ENCODE results near the gene SH2D1B.

SH2D1B gene

DNA sequence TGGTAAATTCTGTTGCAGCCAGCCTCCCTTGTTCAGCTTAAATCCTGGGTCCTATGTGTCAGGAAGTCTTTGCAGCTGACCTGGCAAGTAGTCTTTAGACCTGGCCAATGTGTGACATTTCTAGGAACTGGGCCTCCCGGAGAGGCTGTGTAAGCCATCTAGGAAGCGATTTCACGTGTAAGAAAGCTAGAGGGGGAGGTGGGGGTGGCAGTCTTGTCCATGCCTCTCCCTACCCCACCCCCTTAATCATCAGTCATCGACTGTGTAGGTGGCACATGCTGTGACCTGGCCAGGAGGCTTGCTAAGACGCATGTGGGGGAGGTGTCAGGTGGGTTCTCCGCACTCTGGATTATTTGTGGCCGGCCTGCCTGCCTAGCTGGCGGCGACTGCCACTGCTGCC lies 22.0 kb downstream of the SH2D1B start:
- Histone ChIP-seq H4K8ac (ENCODE audit: low read depth, low read length) (no peak overlapping the region), H3K18ac (ENCODE audit: low read length) (peak overlapping the region; percentile 60), H3K4me3 (ENCODE audit: low read length in 2 of 2) (no peak overlapping the region), H2BK5ac (ENCODE audit: low read length) (peak overlapping the region; percentile 20), H3K14ac (ENCODE audit: low read length) (no peak overlapping the region), H3K4me2 (ENCODE audit: insufficient read depth, low read length, poor library complexity, severe bottlenecking) (no peak overlapping the region), H3K27ac (replicated peaks; ENCODE audit: low read length) (no peak overlapping the region), H2AFZ (ENCODE audit: low read length) (no peak overlapping the region), H4K91ac (ENCODE audit: low read depth, low read length, poor library complexity) (no peak overlapping the region), H2BK120ac (ENCODE audit: low read depth, low read length) (peak overlapping the region; percentile 13), H2BK12ac (ENCODE audit: low read length) (no peak overlapping the region), H2BK15ac (ENCODE audit: low read length) (peak overlapping the region; percentile 86), H3K23ac (ENCODE audit: low read depth, low read length, poor library complexity) (peak overlapping the region; percentile 80), H3K27me3 (ENCODE audit: control insufficient read depth in 3 of 3, insufficient read depth in 3 of 3, low read depth in 1 of 3, low read length in 3 of 3) (no peaks in the 10 kb centered on the region), H3K79me1 (ENCODE audit: low read depth, low read length) (no peaks in the 10 kb centered on the region), H3K4me1 (ENCODE audit: control insufficient read depth in 2 of 2, insufficient read depth in 1 of 2, low read depth in 1 of 2, low read length in 2 of 2) (peaks cover 22 to 31% of the 10 kb centered on the region in 2 donors), H3K9ac (ENCODE audit: low read depth, low read length, poor library complexity) (no peak overlapping the region), H3K9me3 (replicated peaks in 1 of 2; ENCODE audit: control insufficient read depth in 2 of 2, insufficient read depth in 1 of 2, low read depth in 1 of 2, low read length in 2 of 2) (no peaks in the 10 kb centered on the region), H3K4ac (ENCODE audit: low read length) (no peak overlapping the region), H2AK5ac (ENCODE audit: low read depth, low read length) (peak overlapping the region; percentile 16), H3K36me3 (replicated peaks in 1 of 2; ENCODE audit: control insufficient read depth in 2 of 2, insufficient read depth in 2 of 2, low read length in 2 of 2) (peaks cover 0 to 15% of the 10 kb centered on the region in 2 donors)
- WGBS, 2 donors (ENCODE audit: extremely low coverage in 2 of 2, insufficient read length in 2 of 2, insufficient replicate concordance in 1 of 2) = no CpG with 5 or more reads among the region's 9 CpGs
- no peak for DNase-seq (ENCODE audit: low spot score)

- Histone ChIP-seq H2BK12ac (ENCODE audit: low read length) (peak overlapping the region; percentile 46), H3K4me1 (ENCODE audit: control insufficient read depth in 2 of 2, insufficient read depth in 1 of 2, low read depth in 1 of 2, low read length in 2 of 2) (peaks cover 30 to 38% of the 10 kb centered on the region in 2 donors), H2AFZ (ENCODE audit: low read length) (peak overlapping the region; percentile 53), H3K4me2 (ENCODE audit: insufficient read depth, low read length, poor library complexity, severe bottlenecking) (no peak overlapping the region), H3K14ac (ENCODE audit: low read length) (no peak overlapping the region), H3K79me1 (ENCODE audit: low read depth, low read length) (no peaks in the 10 kb centered on the region), H3K9me3 (replicated peaks in 1 of 2; ENCODE audit: control insufficient read depth in 2 of 2, insufficient read depth in 1 of 2, low read depth in 1 of 2, low read length in 2 of 2) (no peaks in the 10 kb centered on the region), H4K91ac (ENCODE audit: low read depth, low read length, poor library complexity) (no peak overlapping the region), H3K4me3 (ENCODE audit: low read length in 2 of 2) (no peak overlapping the region), H2BK5ac (ENCODE audit: low read length) (peak overlapping the region; percentile 20), H3K4ac (ENCODE audit: low read length) (no peak overlapping the region), H3K27me3 (ENCODE audit: control insufficient read depth in 3 of 3, insufficient read depth in 3 of 3, low read depth in 1 of 3, low read length in 3 of 3) (no peaks in the 10 kb centered on the region), H3K23ac (ENCODE audit: low read depth, low read length, poor library complexity) (peak overlapping the region; percentile 36), H3K18ac (ENCODE audit: low read length) (peak overlapping the region; percentile 8), H2BK15ac (ENCODE audit: low read length) (peak overlapping the region; percentile 86), H3K36me3 (replicated peaks in 1 of 2; ENCODE audit: control insufficient read depth in 2 of 2, insufficient read depth in 2 of 2, low read length in 2 of 2) (peaks cover 0 to 16% of the 10 kb centered on the region in 2 donors), H2BK120ac (ENCODE audit: low read depth, low read length) (no peak overlapping the region), H3K9ac (ENCODE audit: low read depth, low read length, poor library complexity) (no peak overlapping the region), H2AK5ac (ENCODE audit: low read depth, low read length) (peak overlapping the region; percentile 16), H3K27ac (replicated peaks; ENCODE audit: low read length) (peak overlapping the region; percentile 57), H4K8ac (ENCODE audit: low read depth, low read length) (no peak overlapping the region)
- DNase-seq (ENCODE audit: low spot score) = no peak
- no CpG with 5 or more reads among the region's 11 CpGs for WGBS, 2 donors (ENCODE audit: extremely low coverage in 2 of 2, insufficient read length in 2 of 2, insufficient replicate concordance in 1 of 2)
These were observed 22.7 kb downstream of the SH2D1B start for GRCh38 chr1:162389021-162389818.

GRCh38 chr1:162388615-162389014 lies 23.3 kb downstream of the SH2D1B start:
- no peak overlapping the region for H3K4me2 ChIP-seq (ENCODE audit: insufficient read depth, low read length, poor library complexity, severe bottlenecking)
- H3K4me3 ChIP-seq (ENCODE audit: low read length in 2 of 2) = no peak overlapping the region
- H4K8ac ChIP-seq (ENCODE audit: low read depth, low read length) = no peak overlapping the region
- H3K9me3 ChIP-seq (replicated peaks in 1 of 2; ENCODE audit: control insufficient read depth in 2 of 2, insufficient read depth in 1 of 2, low read depth in 1 of 2, low read length in 2 of 2) = no peaks in the 10 kb centered on the region
- H2BK120ac ChIP-seq (ENCODE audit: low read depth, low read length) = no peak overlapping the region
- no peak overlapping the region for H3K9ac ChIP-seq (ENCODE audit: low read depth, low read length, poor library complexity)
- H2BK12ac ChIP-seq (ENCODE audit: low read length) = no peak overlapping the region
- H3K27me3 ChIP-seq (ENCODE audit: control insufficient read depth in 3 of 3, insufficient read depth in 3 of 3, low read depth in 1 of 3, low read length in 3 of 3) = no peaks in the 10 kb centered on the region
- no peak overlapping the region for H2AK5ac ChIP-seq (ENCODE audit: low read depth, low read length)
- no peaks in the 10 kb centered on the region for H3K79me1 ChIP-seq (ENCODE audit: low read depth, low read length)
- DNase-seq (ENCODE audit: low spot score) = no peak
- H3K14ac ChIP-seq (ENCODE audit: low read length) = no peak overlapping the region
- peaks cover 0 to 22% of the 10 kb centered on the region in 2 donors for H3K36me3 ChIP-seq (replicated peaks in 1 of 2; ENCODE audit: control insufficient read depth in 2 of 2, insufficient read depth in 2 of 2, low read length in 2 of 2)
- no CpG with 5 or more reads among the region's 5 CpGs for WGBS, 2 donors (ENCODE audit: extremely low coverage in 2 of 2, insufficient read length in 2 of 2, insufficient replicate concordance in 1 of 2)
- H2BK15ac ChIP-seq (ENCODE audit: low read length) = no peak overlapping the region
- no peak overlapping the region for H3K18ac ChIP-seq (ENCODE audit: low read length)
- H2BK5ac ChIP-seq (ENCODE audit: low read length) = no peak overlapping the region
- H4K91ac ChIP-seq (ENCODE audit: low read depth, low read length, poor library complexity) = no peak overlapping the region
- H3K27ac ChIP-seq (replicated peaks; ENCODE audit: low read length) = peak overlapping the region; percentile 57
- H2AFZ ChIP-seq (ENCODE audit: low read length) = peak overlapping the region; percentile 53
- H3K4ac ChIP-seq (ENCODE audit: low read length) = no peak overlapping the region
- peaks cover 35 to 44% of the 10 kb centered on the region in 2 donors for H3K4me1 ChIP-seq (ENCODE audit: control insufficient read depth in 2 of 2, insufficient read depth in 1 of 2, low read depth in 1 of 2, low read length in 2 of 2)
- H3K23ac ChIP-seq (ENCODE audit: low read depth, low read length, poor library complexity) = no peak overlapping the region

- H3K4me1 ChIP-seq (ENCODE audit: control insufficient read depth in 2 of 2, insufficient read depth in 1 of 2, low read depth in 1 of 2, low read length in 2 of 2) = peaks cover 38 to 48% of the 10 kb centered on the region in 2 donors
- H3K36me3 ChIP-seq (replicated peaks in 1 of 2; ENCODE audit: control insufficient read depth in 2 of 2, insufficient read depth in 2 of 2, low read length in 2 of 2) = peaks cover 0 to 27% of the 10 kb centered on the region in 2 donors
These were observed 23.8 kb downstream of the SH2D1B start for GRCh38 chr1:162388083-162388594.

More at GRCh38 chr1:162388083-162388594, 23.8 kb downstream of the SH2D1B start:
- WGBS, 2 donors (ENCODE audit: extremely low coverage in 2 of 2, insufficient read length in 2 of 2, insufficient replicate concordance in 1 of 2) = 100% methylated on average over 1 of the region's 8 CpGs; no CpG with 5 or more reads in 1 of the 2 donors
- Histone ChIP-seq H3K18ac (ENCODE audit: low read length) (no peak overlapping the region), H3K4ac (ENCODE audit: low read length) (no peak overlapping the region), H3K9me3 (replicated peaks in 1 of 2; ENCODE audit: control insufficient read depth in 2 of 2, insufficient read depth in 1 of 2, low read depth in 1 of 2, low read length in 2 of 2) (no peaks in the 10 kb centered on the region), H2BK5ac (ENCODE audit: low read length) (no peak overlapping the region), H2BK15ac (ENCODE audit: low read length) (no peak overlapping the region), H4K8ac (ENCODE audit: low read depth, low read length) (no peak overlapping the region), H3K23ac (ENCODE audit: low read depth, low read length, poor library complexity) (no peak overlapping the region), H4K91ac (ENCODE audit: low read depth, low read length, poor library complexity) (no peak overlapping the region), H3K14ac (ENCODE audit: low read length) (no peak overlapping the region), H2AK5ac (ENCODE audit: low read depth, low read length) (no peak overlapping the region), H3K9ac (ENCODE audit: low read depth, low read length, poor library complexity) (no peak overlapping the region), H3K27ac (replicated peaks; ENCODE audit: low read length) (no peak overlapping the region), H2AFZ (ENCODE audit: low read length) (no peak overlapping the region), H3K4me3 (ENCODE audit: low read length in 2 of 2) (no peak overlapping the region), H2BK12ac (ENCODE audit: low read length) (no peak overlapping the region), H2BK120ac (ENCODE audit: low read depth, low read length) (no peak overlapping the region), H3K27me3 (ENCODE audit: control insufficient read depth in 3 of 3, insufficient read depth in 3 of 3, low read depth in 1 of 3, low read length in 3 of 3) (no peaks in the 10 kb centered on the region), H3K4me2 (ENCODE audit: insufficient read depth, low read length, poor library complexity, severe bottlenecking) (no peak overlapping the region), H3K79me1 (ENCODE audit: low read depth, low read length) (no peaks in the 10 kb centered on the region)
- no peak for DNase-seq (ENCODE audit: low spot score)

Data from neuronal stem cell (in vitro differentiated cells).